ENCODE results near the gene TBX4.

The TBX4 gene

DNA sequence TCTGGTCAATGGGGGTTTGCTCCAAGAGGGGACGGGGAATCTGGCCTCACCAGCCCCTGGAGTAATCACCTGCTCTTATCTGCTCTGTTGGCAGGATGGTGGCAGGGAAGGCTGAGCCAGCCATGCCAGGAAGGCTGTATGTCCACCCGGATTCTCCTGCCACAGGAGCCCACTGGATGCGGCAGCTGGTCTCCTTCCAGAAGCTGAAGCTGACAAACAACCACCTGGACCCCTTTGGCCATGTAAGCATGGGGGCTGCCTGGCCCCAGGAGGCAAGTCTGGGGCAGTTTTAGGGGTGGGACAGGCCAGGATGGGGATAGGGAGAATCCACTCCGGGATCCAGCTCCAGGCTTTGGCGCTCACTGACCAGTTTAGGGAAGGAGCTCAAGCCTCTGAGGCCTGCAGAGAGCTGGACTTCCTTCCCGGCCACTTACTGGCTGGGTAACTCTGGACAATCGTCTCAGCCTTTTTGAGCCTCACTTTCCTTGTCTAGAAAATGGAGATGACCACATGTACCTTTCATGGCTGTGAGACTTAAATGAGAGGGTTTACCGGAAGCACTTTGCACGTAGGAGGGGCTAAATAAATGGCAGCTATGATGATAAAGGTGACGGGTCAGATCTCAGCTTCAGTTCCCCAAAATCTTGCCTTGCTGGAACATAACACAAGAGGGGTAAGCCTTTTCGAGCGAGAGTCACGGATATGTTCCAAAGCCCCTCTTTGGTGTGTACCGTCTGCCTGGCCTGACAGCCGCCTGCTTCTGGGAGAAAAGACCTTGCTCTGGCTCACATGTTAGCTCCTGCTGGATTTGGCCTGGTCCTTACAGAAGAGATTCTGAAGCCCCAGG lies 15.4 kb downstream of the TBX4 start:
- no peak for ATAC-seq

DNA sequence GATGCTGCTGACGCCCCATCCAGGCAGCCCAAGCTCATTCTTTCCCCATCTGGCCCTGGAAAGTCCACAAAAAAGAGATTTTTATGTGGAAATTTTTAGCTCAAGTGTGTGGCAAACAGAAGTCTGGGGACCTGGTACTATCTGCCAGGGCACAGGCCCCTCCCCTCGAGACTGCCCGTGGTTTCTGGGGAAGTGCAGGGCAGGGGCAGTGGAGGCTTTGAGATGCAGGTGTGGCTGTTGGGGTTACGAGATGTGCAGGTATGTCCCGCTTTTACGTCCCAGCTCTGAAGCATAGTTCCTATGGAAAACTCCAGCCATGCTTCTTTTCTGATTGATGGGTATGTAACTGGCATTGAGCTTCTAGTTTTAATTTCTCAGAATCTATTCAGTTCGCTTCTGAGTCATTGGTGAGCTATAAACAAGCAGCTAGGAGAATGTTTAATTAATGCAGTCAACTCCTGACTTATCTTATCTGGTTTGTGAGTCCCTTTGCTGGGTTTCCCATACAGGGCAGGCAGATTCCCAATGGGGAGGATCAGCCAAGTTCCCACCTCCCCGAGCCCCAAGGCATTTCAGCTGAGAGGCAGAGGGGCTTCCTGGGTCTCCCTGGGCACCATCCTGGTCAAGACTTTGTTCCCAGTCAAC lies 16.2 kb downstream of the TBX4 start:
- no peak for ATAC-seq

DNA sequence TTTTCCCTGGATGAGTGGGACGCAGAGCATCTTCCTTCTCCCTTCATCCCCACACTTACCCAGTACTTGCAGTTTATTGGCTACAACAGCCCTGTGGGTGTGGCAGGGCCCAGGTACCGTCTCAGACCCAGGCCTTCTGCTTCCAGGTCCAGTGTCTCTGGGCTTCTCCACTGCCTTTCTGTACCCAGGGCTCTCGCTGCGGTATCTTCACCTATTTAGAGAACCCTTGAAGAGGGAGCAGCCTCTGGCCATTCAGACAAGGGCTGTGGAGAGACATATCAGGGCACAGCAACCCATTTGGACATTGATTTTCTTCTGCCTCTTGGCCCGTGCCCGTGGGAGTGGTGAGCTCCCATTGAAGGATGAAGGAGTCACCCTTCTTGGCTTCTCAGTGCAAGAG lies 17.3 kb downstream of the TBX4 start:
- no peak for ATAC-seq

DNA sequence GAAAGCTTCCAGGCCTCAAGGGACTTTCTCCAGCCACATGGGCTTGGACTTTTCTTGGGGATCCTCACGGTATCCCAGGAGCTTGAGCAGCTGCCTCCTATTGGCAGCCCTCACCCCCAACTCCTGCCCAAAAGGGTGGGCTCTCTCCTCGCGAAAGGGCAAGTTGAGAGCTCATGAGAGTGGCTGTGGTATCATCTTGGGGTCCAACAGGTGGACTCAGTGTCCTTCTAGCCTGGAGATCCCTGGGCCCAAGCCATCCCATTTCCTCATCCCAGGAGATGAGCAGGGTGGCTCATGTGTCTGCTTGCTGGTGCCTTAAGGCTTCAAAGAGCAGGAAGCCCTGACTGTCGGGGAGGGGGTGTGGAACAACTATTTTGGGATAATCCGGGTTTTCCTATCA lies 17.7 kb downstream of the TBX4 start:
- ATAC-seq: no peak

DNA sequence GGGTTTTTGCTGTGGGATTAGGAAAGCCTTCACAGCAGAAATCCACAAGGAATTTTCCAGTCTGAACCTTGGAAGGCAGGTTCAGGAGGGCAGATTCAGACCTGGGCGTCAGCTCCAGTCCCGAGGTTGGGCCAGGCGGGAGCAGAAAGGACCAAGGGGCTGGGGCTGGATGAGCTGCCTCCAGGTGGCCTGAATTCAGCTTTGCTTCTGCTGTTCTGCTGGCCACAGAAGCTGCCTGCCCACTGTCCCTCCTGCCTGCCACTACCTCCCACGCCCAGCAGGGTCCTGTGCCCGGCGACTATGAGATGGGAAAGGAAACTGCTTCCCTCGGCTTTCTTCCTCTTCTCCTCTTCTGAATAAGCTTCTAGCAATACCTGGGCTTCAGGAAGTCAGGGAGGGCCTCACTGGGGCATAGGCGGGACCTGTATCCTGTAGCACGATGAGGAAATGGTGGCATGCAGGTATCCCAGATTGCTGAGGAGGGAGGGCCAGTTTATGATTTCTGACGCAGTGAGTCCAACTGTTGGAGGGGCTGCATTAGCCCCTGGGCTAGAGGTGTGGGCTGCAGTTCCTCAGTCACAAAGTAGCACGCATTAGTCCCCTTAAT lies 18.4 kb downstream of the TBX4 start:
- ATAC-seq: no peak

DNA sequence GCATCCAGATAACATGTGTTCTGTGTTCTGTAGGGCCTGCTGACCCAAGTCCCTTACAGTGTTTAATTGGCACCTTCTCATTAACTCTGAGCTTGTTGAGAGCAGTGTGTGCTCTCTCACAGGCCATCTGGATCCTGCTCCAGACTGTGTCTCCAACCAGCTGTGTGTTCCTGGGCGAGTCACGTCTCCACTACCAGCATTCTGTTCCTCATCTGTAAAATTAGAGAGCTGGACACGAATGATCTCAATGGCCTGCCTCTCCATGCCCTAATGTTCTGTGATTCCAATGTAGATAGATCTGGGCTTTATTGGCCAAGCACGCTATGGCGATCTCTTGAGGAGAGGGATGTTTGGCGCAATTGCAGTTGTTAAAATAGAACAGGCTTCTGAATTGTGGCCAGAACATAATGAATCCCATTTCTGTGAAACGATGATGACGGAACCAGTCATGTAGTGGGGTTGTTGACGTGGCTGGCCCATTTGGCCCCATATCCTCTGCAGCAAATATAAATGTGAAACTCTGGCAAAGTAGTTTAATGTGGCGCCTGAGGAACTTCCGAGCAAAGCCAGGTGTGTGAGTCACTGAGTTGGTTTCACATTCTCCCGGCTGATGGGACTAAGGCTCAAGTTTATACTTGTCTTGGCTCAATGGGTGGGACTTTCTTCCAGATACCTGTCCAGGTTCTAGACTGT lies 22.2 kb downstream of the TBX4 start:
- no peak for ATAC-seq

DNA sequence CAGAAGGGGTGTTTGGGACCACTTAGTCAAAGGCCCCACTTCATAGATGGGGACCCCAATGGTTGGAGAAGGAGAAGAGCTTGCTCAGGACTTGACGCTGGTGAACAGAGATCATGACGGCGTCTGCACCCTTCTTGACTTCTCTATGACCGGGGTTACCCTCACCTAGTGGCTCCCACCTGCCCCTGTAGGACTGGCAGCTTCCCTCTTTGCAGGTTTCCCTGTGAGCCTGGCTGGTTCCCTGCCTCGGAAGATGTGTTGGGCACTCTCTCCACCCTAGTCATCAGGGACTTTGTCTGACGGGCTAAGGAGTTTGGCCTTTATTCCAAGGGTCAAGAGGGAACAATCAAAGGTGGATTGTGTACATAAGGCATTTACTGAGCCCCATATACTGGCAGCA lies 22.7 kb downstream of the TBX4 start:
- ATAC-seq: no peak

DNA sequence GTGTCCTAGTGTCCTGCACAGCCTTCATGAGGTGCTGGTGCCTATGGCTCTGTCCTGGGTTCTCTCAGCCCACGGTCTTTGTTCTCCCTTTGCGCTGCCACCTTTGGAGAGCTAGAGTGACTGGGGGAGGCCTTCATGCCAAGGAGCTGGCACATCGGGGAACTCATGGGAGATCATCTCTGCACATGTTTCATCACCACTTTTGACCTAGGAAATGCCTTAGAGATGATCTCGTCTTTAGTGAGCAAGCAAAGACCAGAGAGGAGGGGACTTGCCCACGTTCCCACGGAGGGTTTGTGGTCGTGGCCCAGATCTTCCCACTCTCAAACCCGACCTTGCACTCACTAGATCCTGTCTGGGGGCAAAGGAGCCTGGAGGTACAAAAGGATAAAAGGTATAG lies 23.5 kb downstream of the TBX4 start:
- no peak for ATAC-seq

DNA sequence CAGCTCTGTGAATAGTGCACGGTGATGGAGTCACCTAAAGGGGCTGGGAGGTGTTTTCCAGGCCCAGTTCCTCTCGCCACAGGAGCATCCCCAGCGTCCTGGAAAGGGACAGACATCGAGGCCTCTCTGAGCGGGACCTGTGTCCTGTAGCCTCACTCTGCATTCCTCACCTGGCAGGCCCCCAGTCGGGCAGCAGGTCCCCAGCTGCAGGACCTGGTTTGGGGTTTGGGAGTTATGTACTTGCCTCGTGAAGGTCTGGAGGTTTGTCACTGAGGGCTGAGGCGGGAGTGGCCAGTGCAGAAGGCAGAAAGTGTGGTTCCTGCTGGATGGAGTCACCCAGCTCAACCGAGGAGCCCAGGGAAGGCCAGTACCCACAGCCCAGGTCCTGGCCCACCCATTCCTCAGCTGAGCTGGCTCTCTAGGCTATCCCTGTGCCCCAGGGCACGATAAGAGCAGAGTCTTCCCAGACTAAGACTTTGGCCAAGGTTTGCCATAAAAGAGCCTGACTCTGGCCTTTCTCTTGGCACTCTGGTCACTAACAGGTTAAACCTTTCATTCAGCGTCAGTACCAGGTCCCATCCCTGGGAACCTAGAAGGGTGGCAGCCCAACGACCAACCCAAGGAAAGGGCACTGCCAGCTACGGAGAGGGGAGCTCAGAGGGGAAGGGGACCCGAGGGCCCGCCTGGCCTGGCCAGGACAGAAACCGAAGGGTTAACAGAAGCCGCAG lies 24.4 kb downstream of the TBX4 start:
- no peak for ATAC-seq

DNA sequence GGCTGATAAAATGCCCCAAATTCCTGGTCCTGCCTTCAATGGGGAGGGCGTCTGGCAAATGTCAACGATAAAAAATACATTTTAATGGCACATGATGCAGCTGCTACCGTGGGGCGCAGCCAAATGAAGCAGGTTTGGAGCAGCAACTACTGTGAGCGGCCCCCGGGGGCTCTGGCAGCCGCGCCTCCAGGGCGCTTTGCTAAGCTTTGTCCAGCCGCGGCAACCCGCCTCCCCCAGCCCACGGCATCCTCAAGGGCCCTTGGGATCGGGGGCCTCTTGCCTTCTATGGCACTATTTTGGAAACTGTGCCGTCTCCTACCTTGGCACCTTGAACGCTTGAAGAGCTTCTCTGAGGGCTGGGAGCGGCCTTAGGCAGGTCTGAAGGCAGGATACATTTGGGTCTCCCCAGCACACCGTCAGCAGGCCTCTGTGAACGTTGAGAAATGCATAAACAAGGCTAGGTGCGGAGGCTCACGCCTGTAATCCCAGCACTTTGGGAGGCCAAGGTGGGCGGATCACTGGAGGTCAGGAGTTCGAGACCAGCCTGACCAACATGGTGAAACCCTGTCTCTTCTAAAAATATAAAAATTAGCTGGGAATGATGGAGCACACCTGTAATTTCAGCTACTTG lies 25.1 kb downstream of the TBX4 start:
- ATAC-seq: no peak

DNA sequence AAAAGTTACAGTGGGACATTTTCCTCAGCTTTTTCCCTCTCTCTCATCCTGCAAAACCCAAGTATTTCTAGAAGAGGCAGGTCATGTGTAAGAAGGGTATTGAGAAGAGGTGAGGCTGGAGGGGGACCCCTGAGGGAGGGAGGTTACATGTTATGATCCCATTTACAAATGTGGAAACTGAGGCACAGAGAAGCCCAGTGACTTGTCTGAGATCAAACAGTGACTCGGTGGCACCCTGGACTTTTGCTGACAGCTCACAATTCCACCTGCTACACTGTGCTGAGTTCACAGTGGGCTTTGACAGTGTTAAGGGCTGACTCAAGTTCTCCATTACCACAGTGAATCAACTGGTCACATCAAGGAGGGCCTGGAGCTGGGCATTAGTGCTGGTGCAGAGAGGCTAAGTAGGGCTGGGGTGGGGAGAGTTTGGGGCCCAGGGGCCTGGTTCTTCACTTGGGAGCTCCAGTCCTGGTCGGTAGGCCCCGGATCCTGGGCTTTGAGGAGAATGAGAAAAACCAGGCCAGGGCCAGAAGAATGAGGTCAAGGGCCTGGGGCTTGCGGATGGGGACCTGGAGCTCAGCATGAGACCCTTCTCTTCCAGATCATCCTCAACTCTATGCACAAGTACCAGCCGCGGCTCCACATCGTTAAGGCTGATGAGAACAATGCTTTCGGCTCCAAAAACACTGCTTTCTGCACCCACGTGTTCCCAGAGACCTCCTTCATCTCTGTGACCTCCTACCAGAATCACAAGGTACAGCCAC lies 26.0 kb downstream of the TBX4 start:
- ATAC-seq: no peak

DNA sequence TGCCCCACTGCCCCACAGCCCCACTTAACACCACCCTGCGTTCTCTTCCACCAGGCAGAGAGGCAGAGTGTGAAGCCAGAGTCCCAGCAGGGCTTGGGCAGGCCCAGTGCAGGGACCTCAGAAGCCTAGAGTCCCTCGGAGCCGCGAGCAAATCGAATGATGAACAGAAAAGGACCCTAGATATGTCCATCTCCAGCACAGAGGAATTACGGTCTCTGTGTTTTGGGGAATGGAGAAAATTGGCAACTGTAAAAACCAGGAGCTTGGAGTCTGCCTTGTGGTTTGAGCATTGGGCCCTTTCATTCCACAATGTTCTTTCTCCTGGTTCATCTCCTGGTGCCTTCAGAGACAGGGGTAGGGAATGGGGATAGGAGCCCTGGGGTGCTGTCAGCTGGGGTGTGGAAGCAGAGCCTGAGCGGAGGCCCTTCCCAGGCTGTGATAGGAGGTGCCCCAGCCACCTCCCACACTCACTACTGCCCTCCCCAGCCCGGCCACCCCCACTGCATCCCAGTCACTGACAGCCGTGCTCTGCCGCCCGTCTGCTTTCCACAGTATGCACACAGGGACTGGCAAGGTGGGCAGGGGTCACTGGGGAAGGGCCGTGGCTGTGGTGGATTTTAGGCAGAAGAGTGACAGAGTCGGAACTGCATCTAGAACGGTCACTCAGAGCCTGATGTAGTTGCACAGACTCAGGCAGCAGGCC lies 26.7 kb downstream of the TBX4 start:
- ATAC-seq: no peak

DNA sequence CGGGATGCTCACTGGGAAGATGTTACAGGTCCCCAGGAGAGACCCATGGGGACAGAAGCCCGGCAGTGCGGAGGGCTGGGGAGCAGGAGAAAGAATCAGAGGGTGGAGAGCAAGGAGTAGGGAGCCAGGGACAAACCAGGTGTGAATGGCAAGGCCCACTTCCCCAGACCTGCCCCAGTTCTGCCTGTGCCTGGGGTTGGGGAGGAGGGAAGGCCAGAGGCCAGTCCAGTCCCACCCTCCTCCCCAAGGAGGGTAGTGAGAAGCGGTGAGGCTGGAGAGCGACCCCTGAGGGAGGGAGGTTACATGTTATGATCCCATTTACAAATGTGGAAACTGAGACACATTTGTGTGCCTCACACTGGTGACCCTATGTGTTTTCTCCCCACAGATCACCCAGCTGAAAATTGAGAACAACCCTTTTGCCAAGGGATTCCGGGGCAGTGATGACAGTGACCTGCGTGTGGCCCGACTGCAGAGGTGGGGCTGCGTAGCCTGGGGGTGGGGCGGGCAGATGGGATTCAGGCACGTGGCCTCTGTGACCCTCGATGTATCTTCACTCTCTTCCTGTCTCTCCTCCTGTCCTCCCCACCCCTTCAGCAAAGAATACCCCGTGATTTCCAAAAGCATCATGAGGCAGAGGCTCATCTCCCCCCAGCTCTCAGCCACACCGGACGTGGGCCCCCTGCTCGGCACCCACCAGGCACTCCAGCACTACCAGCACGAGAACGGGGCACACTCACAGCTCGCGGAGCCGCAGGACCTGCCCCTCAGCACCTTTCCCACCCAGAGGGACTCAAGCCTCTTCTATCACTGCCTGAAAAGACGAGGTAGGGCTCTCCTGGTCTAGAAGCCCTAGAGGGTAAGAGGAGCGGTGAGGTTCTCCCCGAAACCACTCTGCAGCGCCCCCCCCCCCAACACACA lies 27.5 kb downstream of the TBX4 start:
- ATAC-seq: no peak

DNA sequence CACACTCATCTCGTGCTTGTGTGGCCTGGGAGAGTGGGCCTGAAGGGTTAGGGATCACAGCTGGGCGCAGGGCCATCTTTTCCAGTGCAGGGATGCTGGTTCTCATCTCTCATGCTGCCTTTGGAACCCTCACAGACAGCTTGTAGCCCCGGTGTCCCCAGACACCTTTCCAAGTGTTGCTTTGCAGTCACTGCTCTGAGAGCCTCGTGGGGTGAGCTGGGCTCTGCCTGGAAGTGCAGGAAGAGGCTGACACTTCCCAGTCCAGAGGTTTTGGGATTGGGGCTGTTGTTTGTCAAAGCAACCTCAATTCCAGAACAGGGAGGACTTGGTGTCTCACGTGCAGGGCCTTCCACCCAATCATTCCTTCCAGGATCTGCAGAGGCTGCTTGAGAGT lies 28.2 kb downstream of the TBX4 start:
- ATAC-seq: no peak

DNA sequence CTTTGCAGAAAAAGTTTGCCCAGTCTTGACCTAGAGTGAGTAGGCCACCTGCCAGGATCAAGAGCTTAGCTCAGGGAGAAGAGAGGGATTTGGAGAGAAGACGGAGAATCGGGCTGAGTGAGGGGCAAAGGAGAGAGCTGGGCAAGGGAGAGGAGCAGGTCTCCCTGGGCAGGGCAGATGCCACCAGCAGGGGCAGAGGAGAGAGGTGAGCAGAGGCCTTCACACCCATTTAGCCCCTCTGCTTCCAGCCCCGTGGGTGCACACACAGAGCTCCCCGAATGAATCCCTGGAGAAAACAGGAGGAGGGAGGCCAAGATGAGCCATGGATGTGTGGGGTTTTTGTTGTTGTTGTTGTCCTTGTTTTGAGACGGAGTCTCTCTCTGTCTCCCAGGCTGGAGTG lies 29.2 kb downstream of the TBX4 start:
- no peak for ATAC-seq

DNA sequence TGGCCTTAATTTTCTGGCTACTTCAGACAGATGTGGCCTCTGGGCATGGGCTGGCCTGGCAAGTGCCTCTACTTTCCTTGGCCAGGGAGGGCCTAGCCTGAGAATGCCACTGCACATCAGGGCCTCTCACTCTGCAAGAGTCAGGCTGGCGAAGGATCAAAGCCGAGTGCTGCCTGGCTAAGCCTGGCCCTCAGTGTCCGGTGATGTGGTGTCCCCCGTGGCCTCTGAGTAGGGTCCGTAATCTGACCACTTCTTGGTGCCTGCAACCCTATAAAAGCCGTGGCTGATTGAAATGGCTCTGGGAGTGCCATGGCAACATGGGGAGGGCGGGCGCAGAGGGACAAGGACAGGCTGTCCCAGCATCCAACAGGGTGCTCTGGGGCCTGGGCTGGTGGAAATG lies 30.2 kb downstream of the TBX4 start:
- no peak for ATAC-seq

DNA sequence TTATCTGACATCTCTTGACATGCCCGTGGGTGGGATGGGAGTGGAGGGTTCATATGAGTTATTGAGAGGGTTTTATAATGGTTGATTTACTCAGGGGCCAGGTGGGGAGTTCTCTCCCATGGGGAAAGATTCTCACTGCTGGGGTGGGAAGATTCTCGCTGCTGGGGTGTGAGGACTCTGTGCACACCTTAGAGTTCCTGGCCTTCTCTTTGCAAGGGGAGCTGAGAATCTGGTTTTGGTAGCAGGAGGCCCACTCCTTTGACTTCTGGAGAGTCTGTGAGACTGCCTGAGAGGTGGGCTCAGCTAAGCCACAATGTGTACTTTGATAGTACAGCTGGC lies 31.5 kb downstream of the TBX4 start:
- ATAC-seq: no peak

DNA sequence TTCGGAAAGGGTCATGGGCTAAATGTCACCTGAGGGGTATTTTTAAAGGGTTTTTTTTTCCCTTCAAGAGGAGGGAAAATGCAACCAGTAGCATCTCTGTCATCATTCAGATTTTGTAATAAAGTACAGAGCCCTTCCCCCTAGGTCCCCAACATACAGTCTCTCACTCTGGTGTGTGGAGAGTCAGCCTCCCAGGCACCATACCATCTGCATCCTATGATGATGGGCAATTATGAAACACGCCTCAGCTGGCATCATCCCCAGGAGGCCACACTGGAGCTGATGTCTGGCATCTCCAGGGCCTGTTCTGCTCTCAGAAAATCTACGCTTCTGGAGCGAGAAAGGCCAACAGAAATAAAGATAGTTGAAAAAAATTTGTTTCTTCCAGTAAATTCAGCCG lies 32.0 kb downstream of the TBX4 start:
- no peak for ATAC-seq

DNA sequence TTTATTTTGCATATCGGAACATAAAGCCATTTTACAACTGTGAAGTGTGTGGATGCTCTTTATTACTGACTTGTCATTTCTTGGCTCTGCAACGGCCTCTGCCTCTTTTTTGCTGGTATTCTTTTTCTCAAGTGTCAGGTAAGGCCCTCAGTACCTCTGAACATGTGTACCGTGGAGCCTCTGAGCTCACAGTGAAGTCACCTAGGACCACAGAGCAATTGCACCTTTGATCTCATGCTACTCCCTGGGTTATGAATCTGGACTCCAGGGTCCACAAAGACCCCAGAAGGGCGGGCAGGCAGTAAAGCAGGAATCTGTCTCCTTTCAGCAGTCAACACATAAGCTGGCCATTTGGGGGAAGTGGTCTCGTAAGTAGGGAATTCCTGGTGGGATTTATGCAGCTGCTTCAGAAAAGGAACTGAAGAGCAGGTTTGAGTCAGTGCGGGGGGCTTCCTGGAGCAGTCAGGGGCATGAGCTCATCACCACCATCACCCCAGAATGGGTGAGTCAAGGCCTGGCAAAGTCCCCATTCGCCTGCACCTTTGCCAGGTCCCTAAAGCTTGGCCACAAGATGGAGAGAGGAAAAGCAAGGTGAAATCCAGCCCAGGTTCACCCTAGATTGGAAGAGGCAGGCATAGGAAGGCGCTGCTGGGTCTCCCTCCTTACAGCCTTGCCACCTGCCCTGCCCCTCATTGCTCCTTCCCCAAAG lies 33.0 kb downstream of the TBX4 start:
- no peak for ATAC-seq

All from activated CD4-positive, CD25-positive, alpha-beta regulatory T cell treated with anti-CD3 and anti-CD28 coated beads, Interleukin-2, amount 50 U/mL, for 24 hours (primary cell).